Stimulated activated naive CD4-positive, alpha-beta T cell (primary cell): Measurements from ENCODE around the gene MPC1.

Experiments
- DNase-seq, 6 experiments: peaks; one replicate each; lab custom pipeline; 2025; lab: John Stamatoyannopoulos, UW

Gene MPC1

DNA sequence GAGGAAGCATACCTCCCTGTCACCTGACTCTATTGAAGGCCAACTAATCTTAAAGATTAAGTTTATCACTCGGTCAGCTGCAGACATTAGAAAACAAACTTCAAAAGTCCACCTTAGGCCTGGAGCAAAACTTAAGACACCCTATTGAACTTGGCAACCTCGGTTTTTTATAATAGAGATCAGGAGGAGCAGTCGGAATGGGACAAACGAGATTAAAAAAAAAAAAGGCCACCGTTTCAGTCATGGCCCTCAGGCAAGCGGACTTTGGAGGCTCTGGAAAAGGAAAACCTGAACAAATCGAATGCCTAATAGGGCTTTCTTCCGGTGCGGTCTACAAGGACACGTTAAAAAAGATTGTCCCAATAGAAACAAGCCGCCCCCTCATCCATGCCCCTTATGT is 67.3 kb downstream of the MPC1 start:
- no peak for DNase-seq
